ENCODE measurements around the gene C5orf52.
"Not testable (repeated sequence)": the region's sequence is repeated elsewhere in the genome, so short reads cannot be mapped to it uniquely, and the experiment has no call there.

C5orf52 gene

GRCh38 chr5:157679801-157680200, 8.5 kb downstream of the C5orf52 start:
- DNase-seq = no peak

- no peak for DNase-seq
Observed at GRCh38 chr5:157680239-157680638, 8.9 kb downstream of the C5orf52 start.

- DNase-seq = no peak
Observed at GRCh38 chr5:157681048-157681447, 9.7 kb downstream of the C5orf52 start.

GRCh38 chr5:157682257-157682656, 10.9 kb downstream of the C5orf52 start:
- no peak for DNase-seq

GRCh38 chr5:157686276-157687197, 15.2 kb downstream of the C5orf52 start:
- not testable (repeated sequence) for DNase-seq

- DNase-seq = no peak
Observed at GRCh38 chr5:157687198-157687554, 15.8 kb downstream of the C5orf52 start.

- no peak for DNase-seq
Observed at GRCh38 chr5:157689942-157690689, 18.8 kb downstream of the C5orf52 start.

GRCh38 chr5:157690690-157691433, 19.5 kb downstream of the C5orf52 start:
- DNase-seq = no peak

GRCh38 chr5:157693816-157694215, 22.5 kb downstream of the C5orf52 start:
- not testable (repeated sequence) for DNase-seq

GRCh38 chr5:157696154-157696553, 24.8 kb downstream of the C5orf52 start:
- DNase-seq = not testable (repeated sequence)

GRCh38 chr5:157698674-157699073, 27.3 kb downstream of the C5orf52 start:
- DNase-seq = not testable (repeated sequence)

- DNase-seq = no peak
Observed at GRCh38 chr5:157703736-157704135, 32.4 kb downstream of the C5orf52 start.

- DNase-seq = no peak
Observed at GRCh38 chr5:157708866-157709265, 37.5 kb downstream of the C5orf52 start.

GRCh38 chr5:157709346-157709745, 38.0 kb downstream of the C5orf52 start:
- DNase-seq = no peak

- no peak for DNase-seq
Observed at GRCh38 chr5:157710431-157710830, 39.1 kb downstream of the C5orf52 start.

GRCh38 chr5:157710882-157711281, 39.5 kb downstream of the C5orf52 start:
- no peak for DNase-seq

- no peak for DNase-seq
Observed at GRCh38 chr5:157713830-157714595, 42.7 kb downstream of the C5orf52 start.

GRCh38 chr5:157714596-157714864, 43.2 kb downstream of the C5orf52 start:
- no peak for DNase-seq

GRCh38 chr5:157718519-157718918, 47.2 kb downstream of the C5orf52 start:
- DNase-seq = peak; percentile 0

GRCh38 chr5:157719245-157719644, 47.9 kb downstream of the C5orf52 start:
- DNase-seq = no peak

- no peak for DNase-seq
Observed at GRCh38 chr5:157721159-157721558, 49.8 kb downstream of the C5orf52 start.

GRCh38 chr5:157722895-157723294, 51.6 kb downstream of the C5orf52 start:
- not testable (repeated sequence) for DNase-seq

- not testable (repeated sequence) for DNase-seq
Observed at GRCh38 chr5:157726607-157727006, 55.3 kb downstream of the C5orf52 start.

Measured in NCI-H510A treated with DMSO at 0.1 percent for 48 hours (cell line).